Endothelial cell of umbilical vein (primary cell): Measurements from ENCODE around the gene MPDU1. TPM values are rescaled to one million over a fixed set of nuclear protein-coding genes. Genes with fewer than 3 reads are reported as not detected.
A peak's percentile ranks its signal among the peaks of the same experiment; 100 is the strongest.

ENCODE experiments used
- BruUV-seq: library from RNA; stranded (reverse); fragments of 400-500 nt; replicated peaks from 2 replicates; lab custom pipeline; 2021; lab: Mats Ljungman, UMichigan
- CTCF ChIA-PET: fragments of 300-600, 350-600 bp; sonication (Branson Sonifier 250); formaldehyde crosslinking; loops from one replicate; lab custom pipeline; 2021; ENCODE audit warnings: antibody characterized with exemption, inconsistent platforms; lab: Charles Lee
- POLR2A ChIA-PET: fragments of 300-600, 350-600 bp; sonication (Branson Sonifier 250); formaldehyde crosslinking; loops from one replicate; lab custom pipeline; 2021; ENCODE audit warnings: antibody characterized with exemption, inconsistent platforms; lab: Charles Lee
- DNase-seq: peaks from one replicate; pipeline ENCODE4 v3.0.0-alpha.2; 2011; ENCODE audit warnings: low read depth, low spot score
- FAIRE-seq: peaks from 2 replicates; lab custom pipeline; 2011; peaks lifted over from hg19 to GRCh38; lab: Jason Lieb, UNC
- H2AFZ ChIP-seq: 2 replicates; pipeline ENCODE4 v1.6.0; 2012; ENCODE audit warnings: low read depth, low read length, control low read depth, inconsistent platforms
- H3K27ac ChIP-seq: 2 replicates; pipeline ENCODE4 v1.5.1; 2011; ENCODE audit warnings: low read depth, mild to moderate bottlenecking, control low read depth, low read length, moderate library complexity; ENCODE audit not compliant: insufficient read depth
- H3K27me3 ChIP-seq, 2 experiments: 2 replicates each; pipeline versions ENCODE4 v1.6.0 to v1.6.1; 2011; ENCODE audit warnings: low read length in 2 of 2, mixed read lengths in 1 of 2; ENCODE audit not compliant: control insufficient read depth in 2 of 2, insufficient read depth in 2 of 2
- H3K36me3 ChIP-seq, 2 experiments: 2 replicates in 1 of 2; 3 replicates in 1 of 2; pipeline ENCODE4 v1.5.1; 2011; ENCODE audit warnings: low read length in 2 of 2, mild to moderate bottlenecking in 1 of 2, moderate library complexity in 1 of 2; ENCODE audit not compliant: control insufficient read depth in 2 of 2, insufficient read depth in 2 of 2; ENCODE audit errors: extremely low read depth in 1 of 2
- H3K4me1 ChIP-seq: 3 replicates; pipeline ENCODE4 v1.5.1; 2011; ENCODE audit warnings: mild to moderate bottlenecking, low read length; ENCODE audit not compliant: control insufficient read depth, insufficient read depth; ENCODE audit errors: extremely low read depth
- H3K4me2 ChIP-seq: 2 replicates; pipeline ENCODE4 v1.6.1; 2011; ENCODE audit warnings: low read length, control low read depth, mixed read lengths; ENCODE audit not compliant: insufficient read depth
- H3K4me3 ChIP-seq, 3 experiments: fragments of 200-600 bp in 1 of 3; sonication (generic), shearing (Covaris generic) in 1 of 3; replicated peaks in 1 of 3; 2 replicates each; pipeline ENCODE4 v1.5.1; 2011 to 2016; ENCODE audit warnings: control low read depth in 3 of 3, low read length in 3 of 3, mild to moderate bottlenecking in 2 of 3, inconsistent platforms in 1 of 3, low read depth in 1 of 3, moderate library complexity in 1 of 3; ENCODE audit not compliant: insufficient read depth in 1 of 3
- H3K79me2 ChIP-seq: 2 replicates; pipeline ENCODE4 v1.6.0; 2012; ENCODE audit warnings: low read length, inconsistent platforms; ENCODE audit not compliant: control insufficient read depth, insufficient read depth
- H3K9ac ChIP-seq: replicated peaks from 2 replicates; pipeline ENCODE3; 2011; ENCODE audit warnings: low read length, control low read depth; ENCODE audit not compliant: insufficient read depth; ENCODE audit errors: extremely low read depth
- H3K9me1 ChIP-seq: replicated peaks from 3 replicates; pipeline ENCODE4 v1.6.0; 2011; ENCODE audit warnings: mild to moderate bottlenecking, low read length; ENCODE audit not compliant: control insufficient read depth, insufficient read depth; ENCODE audit errors: extremely low read depth
- H3K9me3 ChIP-seq: replicated peaks from 2 replicates; pipeline ENCODE4 v1.5.1; 2012; ENCODE audit warnings: low read length, inconsistent platforms; ENCODE audit not compliant: control insufficient read depth, insufficient read depth
- H4K20me1 ChIP-seq: replicated peaks from 2 replicates; pipeline ENCODE3; 2011; ENCODE audit warnings: mild to moderate bottlenecking, low read length; ENCODE audit not compliant: control insufficient read depth, insufficient read depth; ENCODE audit errors: extremely low read depth
- CTCF ChIP-seq, 2 donors: IDR thresholded peaks; 1 replicate in 1 of 2; 2 replicates in 1 of 2; pipeline ENCODE4 v1.5.1; 2011; ENCODE audit warnings: low read length in 2 of 2, mild to moderate bottlenecking in 2 of 2, moderate library complexity in 2 of 2, control low read depth in 1 of 2, inconsistent platforms in 1 of 2, low read depth in 1 of 2; ENCODE audit not compliant: insufficient read depth in 1 of 2; ENCODE audit errors: extremely low read depth in 1 of 2
- EZH2 ChIP-seq: IDR thresholded peaks from 2 replicates; pipeline ENCODE4 v1.6.1; 2012; ENCODE audit warnings: borderline replicate concordance, low read depth, mild to moderate bottlenecking, moderate library complexity, low read length, inconsistent platforms; ENCODE audit not compliant: severe bottlenecking
- FOS ChIP-seq: IDR thresholded peaks from 2 replicates; pipeline ENCODE4 v1.6.1; 2011; ENCODE audit warnings: mild to moderate bottlenecking, low read length, moderate library complexity, borderline replicate concordance; ENCODE audit not compliant: insufficient read depth
- GATA2 ChIP-seq: IDR thresholded peaks from 2 replicates; pipeline ENCODE4 v1.7.0; 2011; ENCODE audit warnings: low read depth, mild to moderate bottlenecking, moderate library complexity, mixed read lengths, low read length; ENCODE audit not compliant: insufficient read length, insufficient read depth
- JUN ChIP-seq: IDR thresholded peaks from 2 replicates; pipeline ENCODE4 v1.6.1; 2011; ENCODE audit warnings: borderline replicate concordance, low read depth; ENCODE audit not compliant: insufficient read length, insufficient read depth
- MYC ChIP-seq: IDR thresholded peaks from one replicate; pipeline ENCODE4 v1.6.1; 2011; ENCODE audit warnings: mild to moderate bottlenecking, low read depth, low read length
- POLR2A ChIP-seq: IDR thresholded peaks from 2 replicates; pipeline ENCODE4 v1.6.1; 2012; ENCODE audit warnings: low read depth, mild to moderate bottlenecking, control low read depth, low read length
- POLR2AphosphoS5 ChIP-seq: IDR thresholded peaks from 2 replicates; pipeline ENCODE4 v1.6.1; 2012; ENCODE audit warnings: low read depth, mild to moderate bottlenecking, control low read depth, low read length, moderate library complexity; ENCODE audit not compliant: insufficient read depth
- dilution Hi-C: fragments of 300-500 bp; cut with MboI; formaldehyde crosslinking; loops from one replicate; pipeline ENCODE4 v1.15.0; 2019; ENCODE audit warnings: low sequenced_read_pairs; ENCODE audit not compliant: extremely low pct_ligation_motif_present
- intact Hi-C: fragments of 100-400 bp; cut with micrococcal nuclease; formaldehyde crosslinking; loops from one replicate; pipeline ENCODE4 v1.10.0; 2022
- polyA plus RNA-seq, 4 experiments: library from polyadenylated mRNA; depleted of rRNA in 3 of 4; stranded (reverse) in 3 of 4; unstranded in 1 of 4; fragments of >200 nt; gene quantifications; 2 replicates each; pipeline versions ENCODE4 v1.2.1 to v1.2.3, GENCODE V29; 2011 to 2012; ENCODE audit warnings: missing spikeins in 1 of 4
- total RNA-seq: library from RNA; stranded (reverse); gene quantifications from 2 replicates; pipeline ENCODE4 v1.2.3, GENCODE V29; 2021
- TF ChIP-seq, protein P1 (sequence below): IDR thresholded peaks from 2 replicates; pipeline ENCODE4 v1.6.1; 2011; ENCODE audit not compliant: insufficient read depth, insufficient read length

Gene MPDU1
- total and polyA plus RNA-seq, 2 donors (not counting 3 experiments of a cell fraction or from before 2014, with no cell fraction given), result 78.0 to 368 TPM

DNA sequence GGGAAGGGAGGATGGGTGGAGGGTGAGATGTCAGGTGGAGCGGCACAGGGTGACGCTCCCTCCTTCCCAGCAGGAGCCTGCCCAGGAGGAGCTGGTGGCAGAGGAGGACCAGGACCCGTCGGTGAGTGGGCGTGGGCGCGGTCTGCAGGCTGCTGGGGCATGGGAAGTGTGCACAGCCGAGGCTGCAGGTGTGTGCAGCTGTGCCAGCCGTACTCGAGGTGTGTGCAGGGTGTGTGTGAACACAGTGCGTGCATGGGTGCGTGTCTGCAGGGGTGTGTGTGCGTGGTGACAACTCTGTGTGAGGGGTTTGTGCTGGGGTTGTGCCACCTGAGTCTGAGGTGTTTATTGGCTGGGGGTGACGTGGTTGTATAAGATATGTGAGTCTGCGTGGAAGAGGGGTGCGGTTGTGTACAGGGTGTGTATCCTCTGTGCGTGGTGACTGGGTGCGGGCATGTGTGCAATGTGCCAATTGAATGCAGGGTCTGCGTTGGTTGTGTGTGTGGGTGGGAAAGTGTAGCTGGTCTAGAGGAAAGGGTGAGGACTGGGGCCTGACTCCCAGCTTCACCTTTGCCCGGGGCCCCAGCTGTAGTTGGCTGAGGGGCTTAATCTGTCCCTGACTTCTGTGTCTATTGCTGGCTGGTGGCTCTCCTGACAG, 34.1 kb upstream of the MPDU1 start:
- H3K4me1 ChIP-seq, result peaks cover 10% of the 10 kb centered on the region
- no peaks in the 10 kb centered on the region for H3K36me3 ChIP-seq
- ChIA-PET CTCF (interaction anchor here (0.6 to 5.1 kb wide), 5 partner anchors 9 to 35 kb away, joined by 3 to 32 read pairs (median 4); partner anchors contain the start of gene TNFSF13), POLR2A (no interaction called here)
- H3K4me3 ChIP-seq, result peak overlapping the region; percentile 24 to 40 (median 26)
- H3K9me3 ChIP-seq, result no peaks in the 10 kb centered on the region
- H4K20me1 ChIP-seq, result no peaks in the 10 kb centered on the region
- no peak overlapping the region for H3K27ac ChIP-seq
- TF ChIP-seq, protein P1, sequence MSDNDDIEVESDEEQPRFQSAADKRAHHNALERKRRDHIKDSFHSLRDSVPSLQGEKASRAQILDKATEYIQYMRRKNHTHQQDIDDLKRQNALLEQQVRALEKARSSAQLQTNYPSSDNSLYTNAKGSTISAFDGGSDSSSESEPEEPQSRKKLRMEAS, result no peak
- TF ChIP-seq EZH2, result no peak
- no peak for TF ChIP-seq CTCF (IDR thresholded peaks at IDR 0.05; ENCODE audit: extremely low read depth in 1 of 2, insufficient read depth in 1 of 2, low read depth in 1 of 2, low read length in 2 of 2)
- no peak for TF ChIP-seq MYC
- no peak for TF ChIP-seq FOS
- TF ChIP-seq JUN, result no peak
- no peak for TF ChIP-seq POLR2A
- no peak for TF ChIP-seq GATA2
- no peak for TF ChIP-seq POLR2AphosphoS5
- H2AFZ ChIP-seq, result peak overlapping the region; percentile 68
- H3K27me3 ChIP-seq, result no peaks in the 10 kb centered on the region
- dilution Hi-C loops, result no loop called here
- no TSS peak for BruUV-seq
- H3K4me2 ChIP-seq, result peak overlapping the region; percentile 7
- no peaks in the 10 kb centered on the region for H3K9me1 ChIP-seq
- no peaks in the 10 kb centered on the region for H3K79me2 ChIP-seq
- peak overlapping the region; percentile 49 for H3K9ac ChIP-seq
- intact Hi-C loops, result no loop called here
- FAIRE-seq, result no peak
- DNase-seq, result no peak
